HepG2 (cell line): Measurements from ENCODE around the gene NUDT15. TPM values are rescaled to one million over a fixed set of nuclear protein-coding genes. Genes with fewer than 3 reads are reported as not detected.
"Not testable (repeated sequence)": the region's sequence is repeated elsewhere in the genome, so short reads cannot be mapped to it uniquely, and the experiment has no call there.

ENCODE experiments used
- ATAC-seq: fragments of 200-7000 bp; cut with Tn5 transposase; 3 replicates; pipeline ENCODE4 v1.9.1; 2020; ENCODE audit warnings: mild to moderate bottlenecking, moderate library complexity
- BruUV-seq: library from RNA; stranded (reverse); fragments of 400-500 nt; replicated peaks from 2 replicates; lab custom pipeline; 2021; lab: Mats Ljungman, UMichigan
- CTCF ChIA-PET: fragments of 300-600 bp; formaldehyde crosslinking; extraction: SDS; loops from one replicate; lab custom pipeline; 2021; ENCODE audit warnings: low total read pairs, inconsistent platforms, low intra/inter-chr PET ratio; lab: Yijun Ruan, JAX
- POLR2A ChIA-PET: fragments of 350-600 bp; sonication (Branson Sonifier 250); formaldehyde crosslinking; loops from one replicate; lab custom pipeline; 2020; ENCODE audit warnings: antibody characterized with exemption, inconsistent platforms; lab: Yijun Ruan, JAX
- DNase-seq: peaks from one replicate; pipeline ENCODE4 v3.0.0-alpha.2; 2015; ENCODE audit warnings: low spot score
- FAIRE-seq: peaks from 3 replicates; lab custom pipeline; 2011; peaks lifted over from hg19 to GRCh38; lab: Jason Lieb, UNC
- H2AFZ ChIP-seq: one replicate; pipeline ENCODE4 v1.6.1; 2011; ENCODE audit warnings: low read length, inconsistent platforms
- H3K27ac ChIP-seq: fragments of 300-600 bp; 3 replicates; pipeline ENCODE4 v1.8.0; 2011; ENCODE audit warnings: mixed run types, mild to moderate bottlenecking, mixed read lengths, low read length, inconsistent platforms; ENCODE audit not compliant: insufficient read depth; ENCODE audit errors: extremely low read length
- H3K27me3 ChIP-seq, 2 experiments: fragments of 200-600 bp in 1 of 2; 2 replicates in 1 of 2; 3 replicates in 1 of 2; pipeline versions ENCODE4 v1.6.0 to v1.8.0; 2011; ENCODE audit warnings: low read length in 2 of 2, mild to moderate bottlenecking in 2 of 2, moderate library complexity in 2 of 2, inconsistent platforms in 1 of 2; ENCODE audit not compliant: insufficient read depth in 2 of 2, control insufficient read depth in 1 of 2
- H3K36me3 ChIP-seq, 2 experiments: fragments of 200-600 bp in 1 of 2; replicated peaks in 1 of 2; 2 replicates in 1 of 2; 3 replicates in 1 of 2; pipeline versions ENCODE4 v1.5.1 to v1.8.0; 2011; ENCODE audit warnings: low read length in 2 of 2, inconsistent platforms in 1 of 2; ENCODE audit not compliant: insufficient read depth in 2 of 2, control insufficient read depth in 1 of 2
- H3K4me1 ChIP-seq: 2 replicates; pipeline ENCODE4 v1.5.1; 2012; ENCODE audit warnings: low read length, inconsistent platforms; ENCODE audit not compliant: insufficient read depth
- H3K4me2 ChIP-seq: 2 replicates; pipeline ENCODE4 v1.6.0; 2011; ENCODE audit warnings: low read depth, low read length, inconsistent platforms
- H3K4me3 ChIP-seq, 3 experiments: fragments of 200-600 bp in 1 of 3; sonication (generic), shearing (Covaris generic) in 1 of 3; replicated peaks in 1 of 3; 2 replicates each; pipeline ENCODE4 v1.5.1; 2011 to 2016; ENCODE audit warnings: low read length in 3 of 3, inconsistent platforms in 2 of 3, low read depth in 2 of 3, mild to moderate bottlenecking in 2 of 3, control low read depth in 1 of 3, mixed read lengths in 1 of 3; ENCODE audit not compliant: insufficient read depth in 1 of 3
- H3K79me2 ChIP-seq: one replicate; pipeline ENCODE4 v1.6.1; 2011; ENCODE audit warnings: low read length, inconsistent platforms; ENCODE audit not compliant: insufficient read depth
- H3K9ac ChIP-seq: 2 replicates; pipeline ENCODE4 v1.6.0; 2011; ENCODE audit warnings: mild to moderate bottlenecking, low read depth, low read length, inconsistent platforms; ENCODE audit not compliant: insufficient read depth
- H3K9me3 ChIP-seq: 2 replicates; pipeline ENCODE4 v1.5.1; 2012; ENCODE audit warnings: mild to moderate bottlenecking, low read length
- H4K20me1 ChIP-seq: 2 replicates; pipeline ENCODE4 v1.6.0; 2011; ENCODE audit warnings: inconsistent platforms, mild to moderate bottlenecking, low read length, moderate library complexity; ENCODE audit not compliant: insufficient read depth
- CHCHD3 ChIP-seq: sonication (generic); formaldehyde crosslinking; IDR thresholded peaks from 2 replicates; pipeline ENCODE4 v1.8.0; 2022; ENCODE audit warnings: mild to moderate bottlenecking, missing genetic modification reagents, moderate library complexity
- HOXA3 ChIP-seq: sonication (generic); formaldehyde crosslinking; IDR thresholded peaks from 2 replicates; pipeline ENCODE4 v1.5.0; 2020; ENCODE audit warnings: missing genetic modification reagents
- KAT2B ChIP-seq: fragments of 150-350 bp; IDR thresholded peaks from 2 replicates; pipeline ENCODE4 v1.6.1; 2014; ENCODE audit warnings: low read depth, low read length, borderline replicate concordance
- MIER2 ChIP-seq: IDR thresholded peaks from 2 replicates; pipeline ENCODE4 v1.6.1; 2016; ENCODE audit warnings: missing biosample characterization, missing genetic modification reagents
- RAD21 ChIP-seq: fragments of 450-650 bp; formaldehyde crosslinking; IDR thresholded peaks from 2 replicates; pipeline ENCODE4 v1.5.0; 2020; ENCODE audit warnings: mild to moderate bottlenecking
- SAP130 ChIP-seq: IDR thresholded peaks from 2 replicates; pipeline ENCODE4 v1.6.1; 2016; ENCODE audit warnings: low read depth
- SKI ChIP-seq: fragments of 450-650 bp; IDR thresholded peaks from one replicate; pipeline ENCODE4 v1.6.1; 2018; ENCODE audit warnings: mild to moderate bottlenecking; ENCODE audit not compliant: partially characterized antibody
- SMYD3 ChIP-seq: sonication (generic); formaldehyde crosslinking; IDR thresholded peaks from 2 replicates; pipeline ENCODE4 v1.8.1; 2023; ENCODE audit warnings: mild to moderate bottlenecking, missing genetic modification reagents
- SRF ChIP-seq: IDR thresholded peaks from 2 replicates; pipeline ENCODE4 v1.6.1; 2011; ENCODE audit warnings: mild to moderate bottlenecking, low read depth, low read length, moderate library complexity
- TEF ChIP-seq: sonication (generic); formaldehyde crosslinking; IDR thresholded peaks from 2 replicates; pipeline ENCODE4 v1.5.0; 2020; ENCODE audit warnings: missing genetic modification reagents
- UBTF ChIP-seq: sonication (generic); formaldehyde crosslinking; IDR thresholded peaks from 2 replicates; pipeline ENCODE4 v1.4.0; 2020; ENCODE audit warnings: mild to moderate bottlenecking, missing genetic modification reagents
- ZBTB7A ChIP-seq: sonication (generic); formaldehyde crosslinking; IDR thresholded peaks from 2 replicates; pipeline ENCODE4 v1.8.0; 2022; ENCODE audit warnings: mild to moderate bottlenecking, missing genetic modification reagents
- ZMAT5 ChIP-seq: sonication (generic); formaldehyde crosslinking; IDR thresholded peaks from 2 replicates; pipeline ENCODE4 v1.5.0; 2020; ENCODE audit warnings: mild to moderate bottlenecking, low read depth, missing genetic modification reagents, borderline replicate concordance
- ZNF180 ChIP-seq: sonication (generic); formaldehyde crosslinking; IDR thresholded peaks from 2 replicates; pipeline ENCODE4 v1.4.0; 2020; ENCODE audit warnings: low read depth, missing genetic modification reagents, borderline replicate concordance
- ZNF317 ChIP-seq: sonication (generic); formaldehyde crosslinking; IDR thresholded peaks from 2 replicates; pipeline ENCODE4 v1.5.0; 2020; ENCODE audit warnings: mild to moderate bottlenecking, missing genetic modification reagents
- ZNF44 ChIP-seq: sonication (generic); formaldehyde crosslinking; IDR thresholded peaks from 2 replicates; pipeline ENCODE4 v1.5.1; 2020; ENCODE audit warnings: mild to moderate bottlenecking, missing genetic modification reagents
- WGBS: methylation state at CpG from one replicate; pipeline ENCODE4 v1.1.6; 2017; ENCODE audit warnings: low lambda C conversion rate; 5-methylcytosine and 5-hydroxymethylcytosine counted together
- in situ Hi-C: cut with HindIII; loops from 2 replicates; pipeline ENCODE4 v1.10.0; 2017; ENCODE audit warnings: low pct_unique_long_range_greater_than_20kb; ENCODE audit not compliant: extremely low pct_ligation_motif_present
- intact Hi-C: fragments of 100-400 bp; cut with micrococcal nuclease; formaldehyde crosslinking; loops from one replicate; pipeline ENCODE4 v1.10.0; 2022; ENCODE audit not compliant: unreplicated experiment
- polyA plus RNA-seq, 8 experiments: library from polyadenylated mRNA; depleted of rRNA in 3 of 8; stranded (reverse) in 7 of 8; unstranded in 1 of 8; fragments of >200 nt; fragmentation: Illumina TruSeq in 4 of 8; extraction: Trizol in 4 of 8; gene quantifications; 2 replicates each; pipeline versions ENCODE4 v1.2.1 to v1.2.3, GENCODE V29; 2011 to 2016; ENCODE audit warnings: low read depth in 4 of 8, missing spikeins in 1 of 8, mixed read lengths in 1 of 8; ENCODE audit not compliant: insufficient read depth in 1 of 8
- total RNA-seq, 5 experiments: library from RNA; depleted of rRNA; stranded (reverse); fragments of >200 nt; fragmentation: Illumina TruSeq; extraction: Trizol; gene quantifications; 2 replicates each; pipeline ENCODE4 v1.2.3, GENCODE V29; 2016; ENCODE audit warnings: low read depth in 1 of 5

The NUDT15 gene
- total and polyA plus RNA-seq, 2 of the 13 experiments (the other 11 are each of a cell fraction or from before 2014, with no cell fraction given) = 21.3 to 47.3 TPM

GRCh38 chr13:48054601-48055000 is 17.1 kb downstream of the NUDT15 start (continued):
- no peak for TF ChIP-seq UBTF

- ATAC-seq (no peak), FAIRE-seq (no peak), DNase-seq (no peak)
- H4K20me1 ChIP-seq = no peaks in the 10 kb centered on the region
- no peak overlapping the region for H3K4me3 ChIP-seq
- peaks cover 2 to 18% of the 10 kb centered on the region in 2 experiments; a peak in 3 of 5 replicates for H3K36me3 ChIP-seq
- no peaks in the 10 kb centered on the region for H3K9me3 ChIP-seq
- H3K4me2 ChIP-seq = no peak overlapping the region
- intact Hi-C loops = no loop called here
- WGBS = 94% methylated on average over 5 of the region's 5 CpGs
- in situ Hi-C loops = no loop called here
- TF ChIP-seq ZMAT5 (CRISPR knock-in tag) = no peak
- no peak for TF ChIP-seq ZNF44 (CRISPR knock-in tag)
- no peak for TF ChIP-seq CHCHD3
- TF ChIP-seq TEF (CRISPR knock-in tag) = no peak
- no peak for TF ChIP-seq MIER2
- TF ChIP-seq ZNF180 = no peak
- no peak for TF ChIP-seq SRF
- no peak for TF ChIP-seq ZBTB7A (CRISPR knock-in tag)
- TF ChIP-seq RAD21 (CRISPR knock-in tag) = no peak
- no peak for TF ChIP-seq KAT2B
- TF ChIP-seq ZNF317 = no peak
- no peak for TF ChIP-seq SMYD3 (CRISPR knock-in tag)
- no peak for TF ChIP-seq SAP130 (CRISPR knock-in tag)
- no peak for TF ChIP-seq SKI
- no peak for TF ChIP-seq HOXA3
- no peak overlapping the region for H3K27ac ChIP-seq
- H3K9ac ChIP-seq = no peak overlapping the region
- H3K79me2 ChIP-seq = no peaks in the 10 kb centered on the region
- ChIA-PET CTCF (no interaction called here), POLR2A (no interaction called here)
- BruUV-seq = TSS peak; percentile 29
- no peaks in the 10 kb centered on the region for H3K4me1 ChIP-seq
- H2AFZ ChIP-seq = no peak overlapping the region
- no peaks in the 10 kb centered on the region for H3K27me3 ChIP-seq
These were observed 18.2 kb downstream of the NUDT15 start for GRCh38 chr13:48055712-48056111.

GRCh38 chr13:48058536-48058935 is 21.0 kb downstream of the NUDT15 start:
- H3K27me3 ChIP-seq, DNase-seq, H3K4me1 ChIP-seq, H3K4me3 ChIP-seq, H4K20me1 ChIP-seq, BruUV-seq, intact Hi-C loops, FAIRE-seq, ATAC-seq, in situ Hi-C loops, H3K27ac ChIP-seq, CTCF ChIA-PET, H3K9ac ChIP-seq, H3K36me3 ChIP-seq, H2AFZ ChIP-seq, POLR2A ChIA-PET, H3K9me3 ChIP-seq, H3K4me2 ChIP-seq, H3K79me2 ChIP-seq: not testable (repeated sequence)
- WGBS = 88% methylated on average over 6 of the region's 6 CpGs
